Right renal pelvis (tissue), 4 donors: ENCODE measurements around the gene CYSLTR1. TPM values are rescaled to one million over a fixed set of nuclear protein-coding genes. Genes with fewer than 3 reads are reported as not detected.
"Not testable (repeated sequence)": the region's sequence is repeated elsewhere in the genome, so short reads cannot be mapped to it uniquely, and the experiment has no call there.

Experiments
- DNase-seq, 4 donors: peaks; one replicate each; pipeline ENCODE4 v3.0.0-alpha.2; 2013; ENCODE audit warnings: low read depth in 4 of 4, low spot score in 3 of 4, missing footprints in 1 of 4
- polyA plus RNA-seq, 4 donors: library from polyadenylated mRNA; unstranded; fragments of 120-200 nt; gene quantifications; one replicate each; pipeline ENCODE4 v1.2.1, GENCODE V29; 2013; ENCODE audit not compliant: insufficient read length in 4 of 4

Gene CYSLTR1
- polyA plus RNA-seq, 4 donors: 1.6 to 3.4 (median 2.6) TPM

DNA sequence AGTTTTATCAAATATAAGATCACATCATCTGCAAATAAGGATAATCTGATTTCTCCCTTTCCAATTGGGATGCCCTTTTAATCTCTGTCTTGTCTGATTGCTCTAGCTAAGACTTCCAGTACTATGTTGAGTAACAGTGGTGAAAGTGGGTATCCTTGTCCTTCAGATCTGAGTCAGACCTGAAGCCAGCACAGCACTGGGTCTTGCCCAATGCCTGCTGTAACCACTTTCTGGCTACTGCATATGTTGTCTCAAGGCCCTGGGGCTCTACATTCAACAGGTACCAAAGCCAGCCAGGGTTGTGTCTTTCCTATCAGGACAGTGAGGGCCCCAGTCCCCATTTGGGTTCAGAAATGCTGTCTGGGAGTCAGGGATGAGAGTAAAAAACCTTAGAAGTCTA lies 90.3 kb downstream of the CYSLTR1 start:
- no peak for DNase-seq

GRCh38 chrX:78226047-78226446 lies 101.4 kb downstream of the CYSLTR1 start:
- DNase-seq: not testable (repeated sequence)

Other genes starting within 250 kb of the CYSLTR1 start
- 100 to 1,000 TPM; 370 to 410 (median 391) TPM for gene PGK1, start 223.4 kb downstream of the CYSLTR1 start, polyA plus RNA-seq
- 10 to 100 TPM; 45.9 to 61.6 (median 57.5) TPM for gene TAF9B, start 188.0 kb downstream of the CYSLTR1 start, polyA plus RNA-seq